Measurements from ENCODE around the gene SUN1.

Gene SUN1

GRCh38 chr7:849145-849544 lies 16.9 kb downstream of the SUN1 start:
- no peak for DNase-seq (ENCODE audit: low read depth)
- TF ChIP-seq, protein P1, sequence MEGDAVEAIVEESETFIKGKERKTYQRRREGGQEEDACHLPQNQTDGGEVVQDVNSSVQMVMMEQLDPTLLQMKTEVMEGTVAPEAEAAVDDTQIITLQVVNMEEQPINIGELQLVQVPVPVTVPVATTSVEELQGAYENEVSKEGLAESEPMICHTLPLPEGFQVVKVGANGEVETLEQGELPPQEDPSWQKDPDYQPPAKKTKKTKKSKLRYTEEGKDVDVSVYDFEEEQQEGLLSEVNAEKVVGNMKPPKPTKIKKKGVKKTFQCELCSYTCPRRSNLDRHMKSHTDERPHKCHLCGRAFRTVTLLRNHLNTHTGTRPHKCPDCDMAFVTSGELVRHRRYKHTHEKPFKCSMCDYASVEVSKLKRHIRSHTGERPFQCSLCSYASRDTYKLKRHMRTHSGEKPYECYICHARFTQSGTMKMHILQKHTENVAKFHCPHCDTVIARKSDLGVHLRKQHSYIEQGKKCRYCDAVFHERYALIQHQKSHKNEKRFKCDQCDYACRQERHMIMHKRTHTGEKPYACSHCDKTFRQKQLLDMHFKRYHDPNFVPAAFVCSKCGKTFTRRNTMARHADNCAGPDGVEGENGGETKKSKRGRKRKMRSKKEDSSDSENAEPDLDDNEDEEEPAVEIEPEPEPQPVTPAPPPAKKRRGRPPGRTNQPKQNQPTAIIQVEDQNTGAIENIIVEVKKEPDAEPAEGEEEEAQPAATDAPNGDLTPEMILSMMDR (IDR thresholded peaks at IDR 0.05; ENCODE audit: insufficient read depth, low read depth, low read length, missing control alignments): no peak

GRCh38 chr7:849781-850180 lies 17.5 kb downstream of the SUN1 start:
- no peak overlapping the region for H3K4me3 ChIP-seq (ENCODE audit: low read length)
- TF ChIP-seq, protein P1 (IDR thresholded peaks at IDR 0.05; ENCODE audit: insufficient read depth, low read depth, low read length, missing control alignments): no peak
- DNase-seq (ENCODE audit: low read depth): no peak

More at GRCh38 chr7:849145-849544, 16.9 kb downstream of the SUN1 start:
- no peak overlapping the region for H3K4me3 ChIP-seq (ENCODE audit: low read length)

DNA sequence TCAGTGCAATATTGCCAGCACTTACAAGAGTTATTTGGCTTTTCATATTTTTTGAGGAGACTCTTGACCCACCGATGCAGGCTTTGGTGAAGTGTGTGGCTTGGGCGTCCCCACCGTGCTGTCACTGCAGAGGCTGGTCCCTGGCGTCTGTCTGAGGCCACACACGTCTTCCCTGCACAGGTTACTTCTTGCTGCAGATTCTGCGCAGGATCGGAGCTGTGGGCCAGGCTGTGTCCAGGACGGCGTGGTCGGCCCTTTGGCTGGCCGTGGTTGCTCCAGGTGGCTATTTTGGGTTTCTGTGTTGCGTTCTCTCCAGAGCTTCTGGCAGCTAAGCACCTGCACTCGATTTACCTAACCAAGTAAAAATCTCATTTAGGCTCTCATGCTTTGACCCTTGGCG lies 18.9 kb downstream of the SUN1 start:
- TF ChIP-seq, protein P1 (IDR thresholded peaks at IDR 0.05; ENCODE audit: insufficient read depth, low read depth, low read length, missing control alignments): no peak
- no peak overlapping the region for H3K4me3 ChIP-seq (ENCODE audit: low read length)
- DNase-seq (ENCODE audit: low read depth): no peak

GRCh38 chr7:853366-854117 lies 21.3 kb downstream of the SUN1 start:
- TF ChIP-seq, protein P1 (IDR thresholded peaks at IDR 0.05; ENCODE audit: insufficient read depth, low read depth, low read length, missing control alignments): no peak
- DNase-seq (ENCODE audit: low read depth): no peak
- no peak overlapping the region for H3K4me3 ChIP-seq (ENCODE audit: low read length)

DNA sequence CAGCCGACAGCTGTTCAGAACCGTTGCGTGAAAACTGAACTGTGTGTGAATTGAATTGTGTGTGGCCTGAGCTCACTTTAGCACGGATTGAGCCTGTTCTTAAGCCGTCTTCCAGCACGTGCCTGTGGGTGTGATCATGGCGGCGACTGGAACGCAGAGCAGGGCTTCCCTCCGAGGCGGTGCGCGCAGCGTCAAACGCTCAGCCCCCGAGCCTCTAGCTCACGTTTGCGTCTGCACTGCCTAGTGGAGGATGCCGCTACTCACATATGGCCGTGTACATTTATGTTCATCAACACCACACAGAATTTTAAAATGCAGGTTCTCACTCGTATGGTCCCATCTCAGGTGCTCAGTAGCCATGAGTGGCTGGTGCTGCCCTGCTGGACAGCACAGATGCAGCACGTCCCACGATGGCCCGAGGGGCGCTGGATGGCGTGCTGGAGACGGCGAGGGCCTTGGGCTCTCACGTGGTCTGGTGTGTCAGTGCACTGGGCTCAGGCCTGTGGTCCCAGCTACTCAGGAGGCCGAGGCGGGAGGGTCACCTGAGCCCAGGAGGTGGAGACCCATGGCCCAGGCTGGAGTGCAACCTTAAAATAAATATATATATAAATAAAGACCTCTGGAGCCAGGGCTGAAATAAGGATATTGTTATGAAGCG lies 22.0 kb downstream of the SUN1 start:
- DNase-seq (ENCODE audit: low read depth): no peak
- TF ChIP-seq, protein P1 (IDR thresholded peaks at IDR 0.05; ENCODE audit: insufficient read depth, low read depth, low read length, missing control alignments): no peak
- no peak overlapping the region for H3K4me3 ChIP-seq (ENCODE audit: low read length)

DNA sequence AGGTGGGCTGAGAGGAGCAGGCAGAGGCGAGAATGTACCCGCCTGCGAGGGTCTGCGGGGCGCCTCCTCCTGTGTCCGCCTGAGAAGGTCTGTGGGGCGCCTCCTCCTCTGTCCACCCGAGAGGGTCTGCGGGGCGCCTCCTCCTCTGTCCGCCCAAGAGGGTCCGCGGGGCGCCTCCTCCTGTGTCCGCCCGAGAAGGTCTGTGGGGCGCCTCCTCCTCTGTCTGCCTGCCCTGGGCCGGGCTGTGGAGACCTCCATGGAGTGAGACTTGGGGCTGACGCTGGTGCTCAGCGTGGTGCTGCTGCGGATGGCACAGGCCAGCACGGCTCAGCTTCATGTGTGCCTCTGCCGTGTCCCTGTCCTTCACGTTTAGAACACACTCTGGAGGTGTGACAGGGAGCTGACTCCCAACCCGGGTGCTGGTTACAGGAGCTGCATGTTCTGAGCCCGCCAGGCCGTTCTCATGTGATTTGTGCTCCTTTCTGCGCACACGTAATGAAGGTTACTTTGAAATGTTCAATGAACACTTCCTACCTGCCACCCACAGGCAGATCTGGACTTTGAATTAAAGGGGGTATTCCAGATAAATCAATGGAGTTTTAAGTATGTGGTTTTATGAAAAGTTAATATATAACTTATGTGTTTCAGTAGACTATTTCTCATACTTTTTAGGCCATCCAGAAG lies 23.6 kb downstream of the SUN1 start:
- TF ChIP-seq, protein P1 (IDR thresholded peaks at IDR 0.05; ENCODE audit: insufficient read depth, low read depth, low read length, missing control alignments): no peak
- H3K4me3 ChIP-seq (ENCODE audit: low read length): no peak overlapping the region
- DNase-seq (ENCODE audit: low read depth): no peak
